ENCODE measurements around the gene ADK. TPM values are rescaled to one million over a fixed set of nuclear protein-coding genes. Genes with fewer than 3 reads are reported as not detected.

The ADK gene
- total RNA-seq, 1 experiment from 2014 or later, result 159 TPM

DNA sequence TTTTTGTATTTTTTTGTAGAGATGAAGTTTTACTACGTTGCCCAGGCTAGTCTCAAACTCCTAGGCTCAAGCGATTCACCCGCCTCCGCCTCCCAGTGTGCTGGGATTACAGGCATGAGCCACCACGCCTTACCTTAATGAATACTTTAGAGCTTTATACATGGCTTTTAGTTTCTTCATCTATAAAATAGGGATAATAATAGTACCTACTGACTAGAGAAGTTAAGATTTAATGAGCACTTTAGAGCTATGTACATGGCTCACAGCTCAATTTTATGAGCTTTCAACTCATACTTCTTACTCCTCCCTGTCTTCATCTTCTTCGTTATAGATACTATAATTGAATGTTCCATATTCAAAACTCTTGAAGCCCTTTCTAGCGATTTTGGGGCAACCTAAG is 445.7 kb downstream of the ADK start:
- no peak overlapping the region for H2AFZ ChIP-seq
- no peak overlapping the region for H3K27ac ChIP-seq
- H3K4me1 ChIP-seq (replicated peaks; ENCODE audit: insufficient read depth), result no peaks in the 10 kb centered on the region
- no peaks in the 10 kb centered on the region for H3K79me2 ChIP-seq (ENCODE audit: low read depth)
- H4K20me1 ChIP-seq (ENCODE audit: insufficient read depth), result no peaks in the 10 kb centered on the region
- no TSS peak for BruUV-seq (replicated peaks)
- H3F3A ChIP-seq (ENCODE audit: insufficient read depth, low read depth), result no peaks in the 10 kb centered on the region
- intact Hi-C loops (cut with micrococcal nuclease; ENCODE audit: unreplicated experiment), result no loop called here
- POLR2A ChIA-PET (ENCODE audit: unreplicated experiment), result no interaction called here
- no peak overlapping the region for H3K4me3 ChIP-seq
- H3K9me2 ChIP-seq (ENCODE audit: insufficient read depth), result no peaks in the 10 kb centered on the region
- H3K36me3 ChIP-seq (ENCODE audit: low read depth), result no peaks in the 10 kb centered on the region; the same call in 1 of the 2 replicates
- H3K9me3 ChIP-seq (ENCODE audit: insufficient read depth, low read depth), result no peaks in the 10 kb centered on the region
- CTCF ChIA-PET, result no interaction called here
- H3K4me2 ChIP-seq, result no peak overlapping the region
- no peaks in the 10 kb centered on the region for H3K27me3 ChIP-seq (ENCODE audit: insufficient read depth, low read depth)
- TF ChIP-seq, protein P1, sequence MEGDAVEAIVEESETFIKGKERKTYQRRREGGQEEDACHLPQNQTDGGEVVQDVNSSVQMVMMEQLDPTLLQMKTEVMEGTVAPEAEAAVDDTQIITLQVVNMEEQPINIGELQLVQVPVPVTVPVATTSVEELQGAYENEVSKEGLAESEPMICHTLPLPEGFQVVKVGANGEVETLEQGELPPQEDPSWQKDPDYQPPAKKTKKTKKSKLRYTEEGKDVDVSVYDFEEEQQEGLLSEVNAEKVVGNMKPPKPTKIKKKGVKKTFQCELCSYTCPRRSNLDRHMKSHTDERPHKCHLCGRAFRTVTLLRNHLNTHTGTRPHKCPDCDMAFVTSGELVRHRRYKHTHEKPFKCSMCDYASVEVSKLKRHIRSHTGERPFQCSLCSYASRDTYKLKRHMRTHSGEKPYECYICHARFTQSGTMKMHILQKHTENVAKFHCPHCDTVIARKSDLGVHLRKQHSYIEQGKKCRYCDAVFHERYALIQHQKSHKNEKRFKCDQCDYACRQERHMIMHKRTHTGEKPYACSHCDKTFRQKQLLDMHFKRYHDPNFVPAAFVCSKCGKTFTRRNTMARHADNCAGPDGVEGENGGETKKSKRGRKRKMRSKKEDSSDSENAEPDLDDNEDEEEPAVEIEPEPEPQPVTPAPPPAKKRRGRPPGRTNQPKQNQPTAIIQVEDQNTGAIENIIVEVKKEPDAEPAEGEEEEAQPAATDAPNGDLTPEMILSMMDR (conservative IDR thresholded peaks at IDR 0.05), result no peak
- no peak for TF ChIP-seq EZH2 (IDR thresholded peaks at IDR 0.05; ENCODE audit: low read depth)
- DNase-seq, result no peak

DNA sequence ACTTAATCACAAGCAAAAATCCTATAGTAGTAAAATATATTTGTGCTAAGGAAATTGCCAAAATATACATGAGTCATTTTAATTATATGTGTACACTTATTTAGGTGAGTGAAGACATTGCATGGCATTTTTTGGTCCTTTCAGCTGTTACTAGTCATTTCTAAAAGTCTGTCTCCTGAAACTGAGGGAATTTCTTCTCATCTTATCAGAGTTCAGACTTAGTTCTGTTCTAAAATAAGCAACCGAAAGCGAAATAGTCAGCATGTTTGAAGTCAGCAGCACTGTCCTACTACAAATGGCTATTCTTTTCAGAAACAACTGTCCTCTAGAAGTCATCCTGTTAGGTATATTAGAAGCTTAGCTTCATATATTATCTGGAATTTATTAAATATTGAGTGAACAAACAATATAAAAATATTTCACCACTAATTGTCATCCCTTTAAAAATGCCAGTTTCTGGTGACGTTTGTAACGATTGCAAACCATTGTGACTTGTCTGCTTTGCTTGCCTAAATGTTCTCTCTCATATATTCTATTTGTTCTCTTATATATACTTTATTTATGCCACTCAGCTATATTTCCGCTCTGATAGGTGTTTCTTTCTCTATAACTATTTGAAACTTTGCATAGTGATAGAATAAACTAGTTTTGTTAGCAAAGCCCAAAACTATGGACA is 448.0 kb downstream of the ADK start:
- no peaks in the 10 kb centered on the region for H3F3A ChIP-seq (ENCODE audit: insufficient read depth, low read depth)
- intact Hi-C loops (cut with micrococcal nuclease; ENCODE audit: unreplicated experiment), result no loop called here
- no peaks in the 10 kb centered on the region for H4K20me1 ChIP-seq (ENCODE audit: insufficient read depth)
- ChIA-PET CTCF (no interaction called here), POLR2A (ENCODE audit: unreplicated experiment) (no interaction called here)
- H3K4me1 ChIP-seq (replicated peaks; ENCODE audit: insufficient read depth), result no peaks in the 10 kb centered on the region
- no peak overlapping the region for H2AFZ ChIP-seq
- H3K4me3 ChIP-seq, result no peak overlapping the region
- no peak overlapping the region for H3K27ac ChIP-seq
- H3K79me2 ChIP-seq (ENCODE audit: low read depth), result no peaks in the 10 kb centered on the region
- H3K9me3 ChIP-seq (ENCODE audit: insufficient read depth, low read depth), result no peaks in the 10 kb centered on the region
- BruUV-seq (replicated peaks), result no TSS peak
- no peak overlapping the region for H3K4me2 ChIP-seq
- no peak for DNase-seq
- H3K36me3 ChIP-seq (ENCODE audit: low read depth), result no peaks in the 10 kb centered on the region; the same call in 1 of the 2 replicates
- H3K27me3 ChIP-seq (ENCODE audit: insufficient read depth, low read depth), result no peaks in the 10 kb centered on the region
- TF ChIP-seq, protein P1 (conservative IDR thresholded peaks at IDR 0.05), result no peak
- no peak for TF ChIP-seq EZH2 (IDR thresholded peaks at IDR 0.05; ENCODE audit: low read depth)
- no peaks in the 10 kb centered on the region for H3K9me2 ChIP-seq (ENCODE audit: insufficient read depth)

- Histone ChIP-seq H3K27ac (no peak overlapping the region), H3K4me1 (replicated peaks; ENCODE audit: insufficient read depth) (no peaks in the 10 kb centered on the region), H3K4me3 (no peak overlapping the region), H3K27me3 (ENCODE audit: insufficient read depth, low read depth) (no peaks in the 10 kb centered on the region), H3K36me3 (ENCODE audit: low read depth) (no peaks in the 10 kb centered on the region; the same call in 1 of the 2 replicates), H3K9me2 (ENCODE audit: insufficient read depth) (no peaks in the 10 kb centered on the region), H3K79me2 (ENCODE audit: low read depth) (no peaks in the 10 kb centered on the region), H3K9me3 (ENCODE audit: insufficient read depth, low read depth) (no peaks in the 10 kb centered on the region), H3F3A (ENCODE audit: insufficient read depth, low read depth) (no peaks in the 10 kb centered on the region), H2AFZ (no peak overlapping the region), H3K4me2 (no peak overlapping the region), H4K20me1 (ENCODE audit: insufficient read depth) (no peaks in the 10 kb centered on the region)
- TF ChIP-seq, protein P1 (conservative IDR thresholded peaks at IDR 0.05), result no peak
- no peak for TF ChIP-seq EZH2 (IDR thresholded peaks at IDR 0.05; ENCODE audit: low read depth)
- POLR2A ChIA-PET (ENCODE audit: unreplicated experiment), result no interaction called here
- intact Hi-C loops (cut with micrococcal nuclease; ENCODE audit: unreplicated experiment), result no loop called here
- no TSS peak for BruUV-seq (replicated peaks)
- CTCF ChIA-PET, result no interaction called here
- no peak for DNase-seq
These were observed 448.7 kb downstream of the ADK start for GRCh38 chr10:74599672-74600071.
